ENCODE data around the gene THOP1.

GRCh38 chr19:2856457-2857050 is 71.3 kb downstream of the THOP1 start:
- TF ChIP-seq SP1 (IDR thresholded peaks at IDR 0.05; ENCODE audit: low read depth, low read length) (no peak), BRCA1 (IDR thresholded peaks at IDR 0.05; ENCODE audit: low read depth, low read length) (no peak), CTCF (IDR thresholded peaks at IDR 0.05 in 2 of 3, conservative IDR thresholded peaks at IDR 0.05 in 1 of 3; ENCODE audit: control insufficient read depth in 2 of 3, extremely low read depth in 1 of 3, insufficient read depth in 1 of 3, low read depth in 3 of 3, low read length in 3 of 3) (no peak), ZNF217 (IDR thresholded peaks at IDR 0.05) (no peak), NRF1 (conservative IDR thresholded peaks at IDR 0.05; ENCODE audit: low read depth, low read length) (no peak), USF1 (IDR thresholded peaks at IDR 0.05; ENCODE audit: borderline replicate concordance, extremely low read length, insufficient read depth, low read depth, low read length) (no peak), HDAC6 (IDR thresholded peaks at IDR 0.05; ENCODE audit: unreplicated experiment) (no peak)

Data from GM12878 (cell line).